Measurements from ENCODE around the gene DAGLB. TPM values are rescaled to one million over a fixed set of nuclear protein-coding genes. Genes with fewer than 3 reads are reported as not detected.

The DAGLB gene
- total RNA-seq, 1 experiment from 2014 or later: 33.6 TPM

GRCh38 chr7:6359734-6360133, 88.0 kb downstream of the DAGLB start:
- TF ChIP-seq ZBTB43 (CRISPR knock-in tag; IDR thresholded peaks at IDR 0.05) (no peak), IRF2 (CRISPR knock-in tag; IDR thresholded peaks at IDR 0.05; ENCODE audit: borderline replicate concordance, low read depth) (no peak), ESRRA (CRISPR knock-in tag; IDR thresholded peaks at IDR 0.05; ENCODE audit: borderline replicate concordance) (no peak), HMGA2 (CRISPR knock-in tag; IDR thresholded peaks at IDR 0.05) (no peak)
- TF ChIP-seq, protein P1, sequence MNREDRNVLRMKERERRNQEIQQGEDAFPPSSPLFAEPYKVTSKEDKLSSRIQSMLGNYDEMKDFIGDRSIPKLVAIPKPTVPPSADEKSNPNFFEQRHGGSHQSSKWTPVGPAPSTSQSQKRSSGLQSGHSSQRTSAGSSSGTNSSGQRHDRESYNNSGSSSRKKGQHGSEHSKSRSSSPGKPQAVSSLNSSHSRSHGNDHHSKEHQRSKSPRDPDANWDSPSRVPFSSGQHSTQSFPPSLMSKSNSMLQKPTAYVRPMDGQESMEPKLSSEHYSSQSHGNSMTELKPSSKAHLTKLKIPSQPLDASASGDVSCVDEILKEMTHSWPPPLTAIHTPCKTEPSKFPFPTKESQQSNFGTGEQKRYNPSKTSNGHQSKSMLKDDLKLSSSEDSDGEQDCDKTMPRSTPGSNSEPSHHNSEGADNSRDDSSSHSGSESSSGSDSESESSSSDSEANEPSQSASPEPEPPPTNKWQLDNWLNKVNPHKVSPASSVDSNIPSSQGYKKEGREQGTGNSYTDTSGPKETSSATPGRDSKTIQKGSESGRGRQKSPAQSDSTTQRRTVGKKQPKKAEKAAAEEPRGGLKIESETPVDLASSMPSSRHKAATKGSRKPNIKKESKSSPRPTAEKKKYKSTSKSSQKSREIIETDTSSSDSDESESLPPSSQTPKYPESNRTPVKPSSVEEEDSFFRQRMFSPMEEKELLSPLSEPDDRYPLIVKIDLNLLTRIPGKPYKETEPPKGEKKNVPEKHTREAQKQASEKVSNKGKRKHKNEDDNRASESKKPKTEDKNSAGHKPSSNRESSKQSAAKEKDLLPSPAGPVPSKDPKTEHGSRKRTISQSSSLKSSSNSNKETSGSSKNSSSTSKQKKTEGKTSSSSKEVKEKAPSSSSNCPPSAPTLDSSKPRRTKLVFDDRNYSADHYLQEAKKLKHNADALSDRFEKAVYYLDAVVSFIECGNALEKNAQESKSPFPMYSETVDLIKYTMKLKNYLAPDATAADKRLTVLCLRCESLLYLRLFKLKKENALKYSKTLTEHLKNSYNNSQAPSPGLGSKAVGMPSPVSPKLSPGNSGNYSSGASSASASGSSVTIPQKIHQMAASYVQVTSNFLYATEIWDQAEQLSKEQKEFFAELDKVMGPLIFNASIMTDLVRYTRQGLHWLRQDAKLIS (CRISPR knock-in tag; IDR thresholded peaks at IDR 0.05; ENCODE audit: borderline replicate concordance): no peak
- 0 out of 2 replicates have a peak, but pooled peaks cover 4% of the 10 kb centered on the region for H3K9me3 Mint-ChIP-seq
- H3K36me3 Mint-ChIP-seq: no peaks in the 10 kb centered on the region
- no peak overlapping the region for H3K27ac Mint-ChIP-seq
- H3K27me3 Mint-ChIP-seq (ENCODE audit: low read depth): no peaks in the 10 kb centered on the region
- ATAC-seq: no peak
- POLR2A ChIA-PET: no interaction called here
- no peak overlapping the region for H3K4me3 Mint-ChIP-seq
- DNase-seq (ENCODE audit: low spot score): no peak
- no peaks in the 10 kb centered on the region for H3K4me1 Mint-ChIP-seq
- CTCF ChIA-PET: interaction anchor here (1.5 kb wide), 1 partner anchor 200 kb away, joined by 3 read pairs; no protein-coding TSS in a partner anchor

Other genes with a start within 250 kb of the DAGLB start
- 11.8 to 13.2 TPM (median 12.5 TPM) in 3 replicates for gene CYTH3, start 175.3 kb downstream of the DAGLB start, total RNA-seq (2021)
- gene FAM220A, start 99.0 kb downstream of the DAGLB start, total RNA-seq (2021): 20.0 to 22.5 TPM (median 21.6 TPM) in 3 replicates
- gene RAC1, start 73.4 kb downstream of the DAGLB start, total RNA-seq (2021): 260 to 281 TPM (median 260 TPM) in 3 replicates
- gene KDELR2, start 36.2 kb upstream of the DAGLB start, total RNA-seq (2021): 79.4 to 84.3 TPM (median 79.9 TPM) in 3 replicates
- 3.0 to 4.8 TPM (median 4.6 TPM) in 3 replicates for gene GRID2IP, start 103.5 kb upstream of the DAGLB start, total RNA-seq (2021)
- gene ZDHHC4, start 129.5 kb upstream of the DAGLB start, total RNA-seq (2021): 37.7 to 48.2 TPM (median 46.4 TPM) in 3 replicates
- 25.6 to 28.2 TPM (median 27.6 TPM) in 3 replicates for gene INTS15, start 142.1 kb upstream of the DAGLB start, total RNA-seq (2021)
- 7.7 to 8.0 TPM (median 8.0 TPM) in 3 replicates for gene ZNF853, start 167.7 kb upstream of the DAGLB start, total RNA-seq (2021)
- 15.1 to 19.9 TPM (median 18.8 TPM) in 3 replicates for gene ZNF316, start 189.4 kb upstream of the DAGLB start, total RNA-seq (2021)